NCI-H345 (cell line): ENCODE results near the gene KSR1.
"Not testable (repeated sequence)": the region's sequence is repeated elsewhere in the genome, so short reads cannot be mapped to it uniquely, and the experiment has no call there.

ENCODE experiments used
- DNase-seq: peaks from one replicate; lab custom pipeline; 2025; lab: John Stamatoyannopoulos, UW

KSR1 gene

GRCh38 chr17:27660436-27660835 is 204.2 kb downstream of the KSR1 start:
- no peak for DNase-seq

- DNase-seq: no peak
These were observed 207.8 kb downstream of the KSR1 start for GRCh38 chr17:27663936-27664605.

- no peak for DNase-seq
These were observed 208.3 kb downstream of the KSR1 start for GRCh38 chr17:27664606-27664965.

GRCh38 chr17:27665549-27665948 is 209.3 kb downstream of the KSR1 start:
- DNase-seq: no peak

GRCh38 chr17:27666270-27666669 is 210.0 kb downstream of the KSR1 start:
- not testable (repeated sequence) for DNase-seq

GRCh38 chr17:27666831-27667560 is 210.7 kb downstream of the KSR1 start:
- DNase-seq: no peak

- no peak for DNase-seq
These were observed 211.6 kb downstream of the KSR1 start for GRCh38 chr17:27667656-27668487.

GRCh38 chr17:27668488-27668823 is 212.2 kb downstream of the KSR1 start:
- DNase-seq: no peak

- no peak for DNase-seq
These were observed 212.9 kb downstream of the KSR1 start for GRCh38 chr17:27669136-27669535.

- DNase-seq: no peak
These were observed 213.6 kb downstream of the KSR1 start for GRCh38 chr17:27669850-27670249.

- no peak for DNase-seq
These were observed 214.7 kb downstream of the KSR1 start for GRCh38 chr17:27670791-27671590.

GRCh38 chr17:27671591-27671910 is 215.3 kb downstream of the KSR1 start:
- DNase-seq: no peak

GRCh38 chr17:27671977-27672480 is 215.8 kb downstream of the KSR1 start:
- not testable (repeated sequence) for DNase-seq

- no peak for DNase-seq
These were observed 218.1 kb downstream of the KSR1 start for GRCh38 chr17:27674335-27674734.
